Measurements from ENCODE around the gene ANO10. TPM values are rescaled to one million over a fixed set of nuclear protein-coding genes. Genes with fewer than 3 reads are reported as not detected.

The ANO10 gene
- total and polyA plus RNA-seq, 2 of the 8 experiments (the other 6 are each of a cell fraction or from before 2014, with no cell fraction given): 38.0 to 53.2 TPM

- 92% methylated on average over 1 of the region's 1 CpG; no CpG with 5 or more reads in 1 of the 2 experiments for WGBS, 2 experiments (ENCODE audit: extremely low coverage in 1 of 2, insufficient coverage in 1 of 2, insufficient read length in 1 of 2, insufficient replicate concordance in 2 of 2, low coverage in 1 of 2, low lambda C conversion rate in 2 of 2, missing lambda C conversion rate in 1 of 2)
- Histone ChIP-seq H3K4me3 (ENCODE audit: extremely low read depth in 1 of 4, insufficient read depth in 2 of 4, low read depth in 3 of 4, low read length in 4 of 4) (no peak overlapping the region), H3K18ac (ENCODE audit: extremely low read depth, low read length) (no peak overlapping the region), H2AK5ac (ENCODE audit: low read depth, low read length) (no peak overlapping the region), H4K91ac (replicated peaks; ENCODE audit: insufficient read length, low read length) (no peak overlapping the region), H2BK5ac (ENCODE audit: low read depth, low read length) (no peak overlapping the region), H3K4me2 (ENCODE audit: insufficient read depth in 1 of 2, low read depth in 2 of 2, low read length in 2 of 2) (no peak overlapping the region), H3K14ac (ENCODE audit: insufficient read length) (no peak overlapping the region), H3K23me2 (ENCODE audit: low read depth, low read length) (no peaks in the 10 kb centered on the region), H3K36me3 (ENCODE audit: control insufficient read depth in 2 of 4, insufficient read depth in 4 of 4, low read length in 3 of 4) (no peaks in the 10 kb centered on the region), H2BK15ac (ENCODE audit: low read length) (no peak overlapping the region), H3K27ac (ENCODE audit: low read depth, low read length) (no peak overlapping the region), H3K4me1 (replicated peaks in 1 of 4; ENCODE audit: control insufficient read depth in 3 of 4, insufficient read depth in 4 of 4, low read length in 3 of 4) (peaks cover 0 to 8% (median 0%) of the 10 kb centered on the region in 4 experiments; a peak in 1 of 7 replicates), H2BK12ac (ENCODE audit: low read depth, low read length) (no peak overlapping the region), H3K79me1 (ENCODE audit: low read depth, low read length) (no peaks in the 10 kb centered on the region), H3K79me2 (ENCODE audit: control insufficient read depth in 1 of 2, insufficient read depth in 2 of 2, low read length in 2 of 2) (no peaks in the 10 kb centered on the region), H2AFZ (ENCODE audit: low read length) (no peak overlapping the region), H4K5ac (ENCODE audit: insufficient read length, low read depth, low read length) (no peak overlapping the region), H4K8ac (ENCODE audit: extremely low read depth, insufficient read depth, low read length) (no peak overlapping the region), H4K20me1 (replicated peaks in 1 of 2; ENCODE audit: control insufficient read depth in 1 of 2, insufficient read depth in 2 of 2, low read length in 2 of 2) (peaks cover 0 to 3% of the 10 kb centered on the region in 2 experiments), H3K23ac (ENCODE audit: insufficient read length) (no peak overlapping the region), H3K56ac (replicated peaks; ENCODE audit: insufficient read length, low read depth, low read length) (no peak overlapping the region), H3K27me3 (replicated peaks in 1 of 4; ENCODE audit: control insufficient read depth in 3 of 4, extremely low read depth in 1 of 4, insufficient read depth in 3 of 4, low read length in 3 of 4) (no peaks in the 10 kb centered on the region), H3K9me3 (ENCODE audit: insufficient read depth in 2 of 2, low read depth in 1 of 2, low read length in 1 of 2) (no peaks in the 10 kb centered on the region), H2BK120ac (replicated peaks; ENCODE audit: low read depth, low read length) (no peak overlapping the region), H2BK20ac (ENCODE audit: low read length) (no peak overlapping the region), H3K9ac (replicated peaks in 1 of 4; ENCODE audit: extremely low read depth in 1 of 4, low read depth in 3 of 4, low read length in 3 of 4) (no peak overlapping the region), H3K4ac (replicated peaks; ENCODE audit: insufficient read length, low read depth, low read length) (no peak overlapping the region)
- DNase-seq (ENCODE audit: low read depth in 1 of 2, low spot score in 2 of 2) (no peak), FAIRE-seq (no peak)
- CTCF ChIA-PET (ENCODE audit: partially characterized antibody): interaction anchor here (0.7 to 2.0 kb wide), 2 partner anchors 56 to 136 kb away, joined by 4 read pairs; no protein-coding TSS in a partner anchor
- no peak for TF ChIP-seq SAP30 (IDR thresholded peaks at IDR 0.05; ENCODE audit: insufficient read depth, insufficient replicate concordance, low read length)
- TF ChIP-seq SUZ12 (IDR thresholded peaks at IDR 0.05; ENCODE audit: low read length): no peak
- TF ChIP-seq BCL11A (IDR thresholded peaks at IDR 0.05; ENCODE audit: low read depth in 2 of 2, low read length in 2 of 2): no peak
- TF ChIP-seq TAF1 (IDR thresholded peaks at IDR 0.05; ENCODE audit: low read depth, low read length): no peak
- no peak for TF ChIP-seq POLR2A (IDR thresholded peaks at IDR 0.05; ENCODE audit: control extremely low read depth in 1 of 2, low read depth in 2 of 2, low read length in 2 of 2)
- POLR2A ChIA-PET (ENCODE audit: partially characterized antibody): no interaction called here
Measured at GRCh38 chr3:43582866-43583265, 38.9 kb downstream of the ANO10 start.

Data from H1 (cell line).